ENCODE measurements around the gene SLC22A8.
A peak's percentile ranks its signal among the peaks of the same experiment; 100 is the strongest.
"Not testable (repeated sequence)": the region's sequence is repeated elsewhere in the genome, so short reads cannot be mapped to it uniquely, and the experiment has no call there.

The SLC22A8 gene

GRCh38 chr11:63015521-63016215, at the start of gene SLC22A8:
SLC22A8 (minus strand) TSS chr11:63015841; CDS start chr11:63014958, 883 bp downstream.
- DNase-seq (ENCODE audit: low spot score) = no peak

- DNase-seq (ENCODE audit: low spot score) = not testable (repeated sequence)
Measured at GRCh38 chr11:63046203-63046602, 30.6 kb upstream of the SLC22A8 start.

GRCh38 chr11:63042596-63042995, 27.0 kb upstream of the SLC22A8 start:
- DNase-seq (ENCODE audit: low spot score) = no peak

- DNase-seq (ENCODE audit: low spot score) = no peak
Measured at GRCh38 chr11:63032457-63032856, 16.8 kb upstream of the SLC22A8 start.

GRCh38 chr11:63023841-63024648, 8.4 kb upstream of the SLC22A8 start:
- peak; percentile 81 for DNase-seq (ENCODE audit: low spot score)

GRCh38 chr11:63023222-63023814, 7.7 kb upstream of the SLC22A8 start:
- DNase-seq (ENCODE audit: low spot score) = no peak

GRCh38 chr11:63022441-63022840, 6.8 kb upstream of the SLC22A8 start:
- DNase-seq (ENCODE audit: low spot score) = no peak

- peak; percentile 44 for DNase-seq (ENCODE audit: low spot score)
Measured at GRCh38 chr11:63020671-63021291, 5.1 kb upstream of the SLC22A8 start.

- no peak for DNase-seq (ENCODE audit: low spot score)
Measured at GRCh38 chr11:63019506-63019905, 3.9 kb upstream of the SLC22A8 start.

GRCh38 chr11:63017306-63017974, 1.8 kb upstream of the SLC22A8 start:
- DNase-seq (ENCODE audit: low spot score) = no peak

GRCh38 chr11:63014408-63015055, 1.1 kb downstream of the SLC22A8 start:
- DNase-seq (ENCODE audit: low spot score) = no peak

- DNase-seq (ENCODE audit: low spot score) = no peak
Measured at GRCh38 chr11:63012839-63013238, 2.8 kb downstream of the SLC22A8 start.

- no peak for DNase-seq (ENCODE audit: low spot score)
Measured at GRCh38 chr11:63012430-63012829, 3.2 kb downstream of the SLC22A8 start.

GRCh38 chr11:63010934-63011439, 4.7 kb downstream of the SLC22A8 start:
- no peak for DNase-seq (ENCODE audit: low spot score)

GRCh38 chr11:63007920-63008319, 7.7 kb downstream of the SLC22A8 start:
- DNase-seq (ENCODE audit: low spot score) = no peak

GRCh38 chr11:63001456-63001855, 14.2 kb downstream of the SLC22A8 start:
- DNase-seq (ENCODE audit: low spot score) = no peak

GRCh38 chr11:62999649-63000048, 16.0 kb downstream of the SLC22A8 start:
- no peak for DNase-seq (ENCODE audit: low spot score)

GRCh38 chr11:62999156-62999555, 16.5 kb downstream of the SLC22A8 start:
- no peak for DNase-seq (ENCODE audit: low spot score)

- DNase-seq (ENCODE audit: low spot score) = no peak
Measured at GRCh38 chr11:62996271-62996670, 19.4 kb downstream of the SLC22A8 start.

- DNase-seq (ENCODE audit: low spot score) = no peak
Measured at GRCh38 chr11:62994775-62995174, 20.9 kb downstream of the SLC22A8 start.

- no peak for DNase-seq (ENCODE audit: low spot score)
Measured at GRCh38 chr11:62988276-62988675, 27.4 kb downstream of the SLC22A8 start.
